Astrocyte (in vitro differentiated cells and primary cell): ENCODE data around the gene BICRAL. TPM values are rescaled to one million over a fixed set of nuclear protein-coding genes. Genes with fewer than 3 reads are reported as not detected.

Experiments used
- DNase-seq: peaks from one replicate; pipeline ENCODE4 v3.0.0-alpha.2; 2010; ENCODE audit warnings: low read depth
- FAIRE-seq: peaks from 2 replicates; lab custom pipeline; 2011; peaks lifted over from hg19 to GRCh38; lab: Jason Lieb, UNC
- H2AFZ ChIP-seq: 2 replicates; pipeline ENCODE4 v1.6.0; 2012; ENCODE audit warnings: low read depth, low read length, inconsistent platforms
- H3K27ac ChIP-seq: 2 replicates; pipeline ENCODE4 v1.5.1; 2011; ENCODE audit warnings: low read depth, low read length, inconsistent platforms
- H3K27me3 ChIP-seq: 2 replicates; pipeline ENCODE4 v1.6.0; 2011; ENCODE audit warnings: low read length, inconsistent platforms; ENCODE audit not compliant: insufficient read depth
- H3K36me3 ChIP-seq: 2 replicates; pipeline ENCODE4 v1.5.1; 2011; ENCODE audit warnings: low read length, inconsistent platforms; ENCODE audit not compliant: insufficient read depth
- H3K4me1 ChIP-seq: 2 replicates; pipeline ENCODE4 v1.5.1; 2011; ENCODE audit warnings: low read length, inconsistent platforms; ENCODE audit not compliant: insufficient read depth
- H3K4me2 ChIP-seq: 2 replicates; pipeline ENCODE4 v1.6.0; 2012; ENCODE audit warnings: low read length, inconsistent platforms
- H3K4me3 ChIP-seq: 2 replicates; pipeline ENCODE4 v1.5.1; 2011; ENCODE audit warnings: low read depth, mild to moderate bottlenecking, low read length, inconsistent platforms; ENCODE audit not compliant: insufficient read depth
- H3K79me2 ChIP-seq: 2 replicates; pipeline ENCODE4 v1.6.0; 2012; ENCODE audit warnings: mild to moderate bottlenecking, low read length, inconsistent platforms; ENCODE audit not compliant: insufficient read depth
- H3K9ac ChIP-seq: 2 replicates; pipeline ENCODE4 v1.6.0; 2012; ENCODE audit warnings: mild to moderate bottlenecking, low read length, inconsistent platforms
- H3K9me3 ChIP-seq: 2 replicates; pipeline ENCODE4 v1.5.1; 2012; ENCODE audit warnings: low read depth, mild to moderate bottlenecking, low read length, inconsistent platforms; ENCODE audit not compliant: insufficient read depth
- H4K20me1 ChIP-seq: 2 replicates; pipeline ENCODE4 v1.6.0; 2012; ENCODE audit warnings: low read length, inconsistent platforms; ENCODE audit not compliant: insufficient read depth
- H3K27ac Mint-ChIP-seq: one replicate; pipeline ENCODE4 v1.8.0; 2021; ENCODE audit warnings: mild to moderate bottlenecking, mixed read lengths; ENCODE audit not compliant: unreplicated experiment
- H3K27me3 Mint-ChIP-seq: one replicate; pipeline ENCODE4 v1.8.0; 2021; ENCODE audit warnings: low read depth, mixed read lengths; ENCODE audit not compliant: unreplicated experiment
- H3K36me3 Mint-ChIP-seq: one replicate; pipeline ENCODE4 v1.8.0; 2021; ENCODE audit warnings: low read depth, mixed read lengths; ENCODE audit not compliant: unreplicated experiment
- H3K4me1 Mint-ChIP-seq: one replicate; pipeline ENCODE4 v1.8.0; 2021; ENCODE audit warnings: low read depth, mixed read lengths; ENCODE audit not compliant: unreplicated experiment
- H3K4me3 Mint-ChIP-seq: one replicate; pipeline ENCODE4 v1.8.0; 2021; ENCODE audit warnings: mild to moderate bottlenecking, moderate library complexity, mixed read lengths; ENCODE audit not compliant: unreplicated experiment
- H3K9me3 Mint-ChIP-seq: one replicate; pipeline ENCODE4 v1.8.0; 2021; ENCODE audit warnings: mild to moderate bottlenecking, mixed read lengths; ENCODE audit not compliant: unreplicated experiment
- CTCF ChIP-seq: IDR thresholded peaks from 2 replicates; pipeline ENCODE4 v1.5.1; 2011; ENCODE audit warnings: low read depth, mild to moderate bottlenecking, inconsistent platforms, low read length, moderate library complexity; ENCODE audit not compliant: insufficient read depth
- EZH2 ChIP-seq: IDR thresholded peaks from 2 replicates; pipeline ENCODE4 v1.6.1; 2012; ENCODE audit warnings: mild to moderate bottlenecking, low read length, inconsistent platforms; ENCODE audit not compliant: insufficient read depth
- total RNA-seq: library from RNA; stranded (reverse); gene quantifications from 2 replicates; pipeline ENCODE4 v1.2.1, GENCODE V29; 2021

BICRAL gene
- total RNA-seq, 1 donor from 2014 or later, result 5.9 TPM

- H3K4me3 ChIP-seq, result no peak overlapping the region
- no peak for FAIRE-seq
- no peak overlapping the region for H3K27ac ChIP-seq
- Mint-ChIP-seq H3K4me3 (no peak overlapping the region), H3K9me3 (no peaks in the 10 kb centered on the region), H3K27me3 (no peaks in the 10 kb centered on the region), H3K36me3 (no peaks in the 10 kb centered on the region), H3K27ac (no peak overlapping the region), H3K4me1 (peaks cover 15% of the 10 kb centered on the region)
- H3K9ac ChIP-seq, result no peak overlapping the region
- H2AFZ ChIP-seq, result no peak overlapping the region
- no peaks in the 10 kb centered on the region for H3K9me3 ChIP-seq
- H3K27me3 ChIP-seq, result no peaks in the 10 kb centered on the region
- H3K4me2 ChIP-seq, result no peak overlapping the region
- no peaks in the 10 kb centered on the region for H3K36me3 ChIP-seq
- H3K79me2 ChIP-seq, result peaks cover 64% of the 10 kb centered on the region
- TF ChIP-seq EZH2 (no peak), CTCF (no peak)
- peaks cover 8% of the 10 kb centered on the region for H3K4me1 ChIP-seq
- H4K20me1 ChIP-seq, result peaks cover 33% of the 10 kb centered on the region
- no peak for DNase-seq
Measured at GRCh38 chr6:42786525-42786985, 4.7 kb downstream of the BICRAL start.

- DNase-seq (no peak), FAIRE-seq (no peak)
- H3K4me2 ChIP-seq, result peak overlapping the region; percentile 6
- H3K27me3 ChIP-seq, result no peaks in the 10 kb centered on the region
- peaks cover 15% of the 10 kb centered on the region for H3K4me1 Mint-ChIP-seq
- no peak overlapping the region for H3K4me3 Mint-ChIP-seq
- no peaks in the 10 kb centered on the region for H3K36me3 ChIP-seq
- H3K4me3 ChIP-seq, result no peak overlapping the region
- H3K36me3 Mint-ChIP-seq, result no peaks in the 10 kb centered on the region
- H3K27ac ChIP-seq, result no peak overlapping the region
- TF ChIP-seq EZH2, result no peak
- no peak for TF ChIP-seq CTCF
- no peak overlapping the region for H3K9ac ChIP-seq
- H3K9me3 ChIP-seq, result no peaks in the 10 kb centered on the region
- H2AFZ ChIP-seq, result no peak overlapping the region
- peaks cover 8% of the 10 kb centered on the region for H3K4me1 ChIP-seq
- no peaks in the 10 kb centered on the region for H3K9me3 Mint-ChIP-seq
- H3K27ac Mint-ChIP-seq, result no peak overlapping the region
- H3K79me2 ChIP-seq, result peaks cover 66% of the 10 kb centered on the region
- peaks cover 37% of the 10 kb centered on the region for H4K20me1 ChIP-seq
- no peaks in the 10 kb centered on the region for H3K27me3 Mint-ChIP-seq
Measured at GRCh38 chr6:42787063-42787472, 5.2 kb downstream of the BICRAL start.

- FAIRE-seq, result no peak
- Histone ChIP-seq H3K36me3 (no peaks in the 10 kb centered on the region), H3K4me3 (no peak overlapping the region), H3K27ac (no peak overlapping the region), H4K20me1 (peaks cover 37% of the 10 kb centered on the region), H3K9me3 (no peaks in the 10 kb centered on the region), H2AFZ (no peak overlapping the region), H3K27me3 (no peaks in the 10 kb centered on the region), H3K9ac (no peak overlapping the region), H3K4me2 (no peak overlapping the region), H3K79me2 (peaks cover 58% of the 10 kb centered on the region), H3K4me1 (peaks cover 8% of the 10 kb centered on the region)
- Mint-ChIP-seq H3K36me3 (no peaks in the 10 kb centered on the region), H3K4me1 (peaks cover 15% of the 10 kb centered on the region), H3K27ac (no peak overlapping the region), H3K4me3 (peak overlapping the region; percentile 60), H3K9me3 (no peaks in the 10 kb centered on the region), H3K27me3 (no peaks in the 10 kb centered on the region)
- TF ChIP-seq CTCF (no peak), EZH2 (no peak)
- no peak for DNase-seq
Measured at GRCh38 chr6:42788671-42789070, 6.8 kb downstream of the BICRAL start.
